K562 (cell line): ENCODE results near the gene S100A2. TPM values are rescaled to one million over a fixed set of nuclear protein-coding genes. Genes with fewer than 3 reads are reported as not detected.

ENCODE experiments used
- ATAC-seq: fragments of 200-7000 bp; cut with Tn5 transposase; 3 replicates; pipeline ENCODE4 v1.9.1; 2020; ENCODE audit warnings: moderate library complexity
- BruUV-seq: library from RNA; stranded (reverse); fragments of 400-500 nt; replicated peaks from 2 replicates; lab custom pipeline; 2021; lab: Mats Ljungman, UMichigan
- CTCF ChIA-PET: fragments of 300-600 bp; formaldehyde crosslinking; extraction: SDS; loops from one replicate; lab custom pipeline; 2021; ENCODE audit warnings: low intra/inter-chr PET ratio; lab: Yijun Ruan, JAX
- POLR2A ChIA-PET: fragments of 300-600, 350-650 bp; sonication (Branson Sonifier 250); formaldehyde crosslinking; extraction: SDS; loops from one replicate; lab custom pipeline; 2021; ENCODE audit warnings: antibody characterized with exemption, inconsistent platforms; lab: Yijun Ruan, JAX
- DNase-seq, 4 experiments: peaks; one replicate each; pipeline versions ENCODE4 v3.0.0 to v3.0.0-alpha.2; 2011 to 2018; ENCODE audit warnings: low spot score in 3 of 4, mixed read lengths in 3 of 4; ENCODE audit errors: extremely low read depth in 1 of 4
- FAIRE-seq: peaks from 2 replicates; lab custom pipeline; 2011; peaks lifted over from hg19 to GRCh38; lab: Jason Lieb, UNC
- H2AFZ ChIP-seq: 2 replicates; pipeline ENCODE4 v1.6.0; 2011; ENCODE audit warnings: low read depth, low read length, control low read depth, inconsistent platforms
- H3K27ac ChIP-seq: fragments of 200-600 bp; 3 replicates; pipeline ENCODE4 v1.8.0; 2011; ENCODE audit warnings: low read depth, mild to moderate bottlenecking, control low read depth, inconsistent platforms, low read length, moderate library complexity, mixed read lengths; ENCODE audit errors: extremely low read depth
- H3K27me3 ChIP-seq, 2 experiments: fragments of 300-600 bp in 1 of 2; 2 replicates in 1 of 2; 3 replicates in 1 of 2; pipeline versions ENCODE4 v1.6.0 to v1.8.0; 2011; ENCODE audit warnings: inconsistent platforms in 2 of 2, low read length in 2 of 2, mild to moderate bottlenecking in 1 of 2, mixed read lengths in 1 of 2, moderate library complexity in 1 of 2; ENCODE audit not compliant: control insufficient read depth in 2 of 2, insufficient read depth in 2 of 2
- H3K36me3 ChIP-seq: fragments of 300-600 bp; 3 replicates; pipeline ENCODE4 v1.8.0; 2011; ENCODE audit warnings: mild to moderate bottlenecking, low read length, inconsistent platforms; ENCODE audit not compliant: control insufficient read depth, insufficient read depth
- H3K4me1 ChIP-seq, 2 experiments: fragments of 200-600 bp in 1 of 2; replicated peaks in 1 of 2; 2 replicates in 1 of 2; 3 replicates in 1 of 2; pipeline versions ENCODE4 v1.5.1 to v1.8.0; 2011; ENCODE audit warnings: inconsistent platforms in 2 of 2, low read length in 2 of 2, mild to moderate bottlenecking in 1 of 2, mixed read lengths in 1 of 2, moderate library complexity in 1 of 2; ENCODE audit not compliant: control insufficient read depth in 2 of 2, insufficient read depth in 2 of 2
- H3K4me2 ChIP-seq: 2 replicates; pipeline ENCODE4 v1.6.1; 2011; ENCODE audit warnings: low read length, control low read depth, inconsistent platforms, mixed read lengths; ENCODE audit not compliant: insufficient read depth
- H3K4me3 ChIP-seq: fragments of 200-600 bp; sonication (generic), shearing (Covaris generic); 2 replicates; pipeline ENCODE4 v1.5.1; 2016; ENCODE audit warnings: control low read depth, inconsistent platforms
- H3K79me2 ChIP-seq: fragments of 200-600 bp; 3 replicates; pipeline ENCODE4 v1.8.0; 2011; ENCODE audit warnings: low read length, inconsistent platforms; ENCODE audit not compliant: control insufficient read depth, insufficient read depth
- H3K9ac ChIP-seq, 2 experiments: 2 replicates each; pipeline versions ENCODE4 v1.6.0 to v1.6.1; 2011; ENCODE audit warnings: low read depth in 2 of 2, low read length in 2 of 2, control low read depth in 1 of 2, inconsistent platforms in 1 of 2, mild to moderate bottlenecking in 1 of 2, mixed read lengths in 1 of 2; ENCODE audit not compliant: insufficient read depth in 1 of 2
- H3K9me1 ChIP-seq: one replicate; pipeline ENCODE4 v1.6.0; 2011; ENCODE audit warnings: inconsistent platforms, mild to moderate bottlenecking, low read length, moderate library complexity; ENCODE audit not compliant: control insufficient read depth, insufficient read depth
- H3K9me3 ChIP-seq: replicated peaks from 2 replicates; pipeline ENCODE4 v1.5.1; 2011; ENCODE audit warnings: low read depth, low read length, inconsistent platforms; ENCODE audit not compliant: control insufficient read depth, insufficient read depth
- H4K20me1 ChIP-seq: replicated peaks from 2 replicates; pipeline ENCODE4 v1.6.1; 2011; ENCODE audit warnings: low read length, inconsistent platforms, mixed read lengths; ENCODE audit not compliant: control insufficient read depth, insufficient read depth
- ATF1 ChIP-seq, 2 experiments: fragments of 450-650 bp in 1 of 2; IDR thresholded peaks; 2 replicates each; pipeline ENCODE4 v1.6.1; 2016; ENCODE audit warnings: missing compliant biosample characterization in 1 of 2, missing genetic modification characterization in 1 of 2
- CC2D1A ChIP-seq: fragments of 450-650 bp; IDR thresholded peaks from 2 replicates; pipeline ENCODE4 v1.6.1; 2017; ENCODE audit warnings: mild to moderate bottlenecking
- CHD1 ChIP-seq: fragments of 200-600 bp; sonication (generic); IDR thresholded peaks from one replicate; pipeline ENCODE4 v1.6.1; 2012; ENCODE audit warnings: mild to moderate bottlenecking, moderate library complexity, low read length, inconsistent platforms
- DLX4 ChIP-seq: fragments of 250-450 bp; sonication (Bioruptor Pico); IDR thresholded peaks from 2 replicates; pipeline ENCODE4 v1.6.1; 2021; ENCODE audit warnings: mild to moderate bottlenecking
- LCOR ChIP-seq: sonication (generic); formaldehyde crosslinking; IDR thresholded peaks from 2 replicates; pipeline ENCODE4 v1.8.0; 2022; ENCODE audit warnings: mild to moderate bottlenecking, missing genetic modification reagents
- MAFK ChIP-seq: IDR thresholded peaks from 2 replicates; pipeline ENCODE4 v1.6.1; 2011; ENCODE audit warnings: low read length, improper control_type of control experiment
- NFATC3 ChIP-seq: fragments of 450-650 bp; IDR thresholded peaks from 2 replicates; pipeline ENCODE4 v1.6.1; 2017; ENCODE audit warnings: mild to moderate bottlenecking
- NR4A1 ChIP-seq, 2 experiments: fragments of 250-450 bp in 1 of 2; fragments of 450-650 bp in 1 of 2; sonication (Bioruptor Pico) in 1 of 2; IDR thresholded peaks; 2 replicates each; pipeline versions ENCODE4 v1.4.0 to v1.6.1; 2016 to 2020; ENCODE audit warnings: mild to moderate bottlenecking in 2 of 2, missing compliant biosample characterization in 1 of 2, missing genetic modification characterization in 1 of 2, moderate library complexity in 1 of 2
- STAG1 ChIP-seq: sonication (generic); formaldehyde crosslinking; IDR thresholded peaks from 2 replicates; pipeline ENCODE4 v1.5.0; 2020; ENCODE audit warnings: missing genetic modification reagents, borderline replicate concordance
- ZBTB43 ChIP-seq: sonication (generic); formaldehyde crosslinking; IDR thresholded peaks from 2 replicates; pipeline ENCODE4 v1.8.0; 2023; ENCODE audit warnings: mild to moderate bottlenecking, missing genetic modification reagents
- ZFP36 ChIP-seq: fragments of 150-350 bp; IDR thresholded peaks from 2 replicates; pipeline ENCODE4 v1.6.1; 2018; ENCODE audit warnings: low read length, low read depth; ENCODE audit not compliant: partially characterized antibody
- ZNF655 ChIP-seq: fragments of 250-450 bp; sonication (Bioruptor Pico); IDR thresholded peaks from 2 replicates; pipeline ENCODE4 v1.5.0; 2021
- ZNF75A ChIP-seq: fragments of 450-650 bp; formaldehyde crosslinking; IDR thresholded peaks from 2 replicates; pipeline ENCODE4 v1.4.0; 2020; ENCODE audit warnings: mild to moderate bottlenecking
- ZNF785 ChIP-seq: fragments of 250-450 bp; sonication (Bioruptor Pico); IDR thresholded peaks from 2 replicates; pipeline ENCODE4 v1.4.0; 2020; ENCODE audit warnings: mild to moderate bottlenecking
- ZSCAN32 ChIP-seq: fragments of 450-650 bp; formaldehyde crosslinking; IDR thresholded peaks from 2 replicates; pipeline ENCODE4 v1.4.0; 2020; ENCODE audit warnings: mild to moderate bottlenecking, moderate library complexity
- WGBS: fragments of 100-300 bp; shearing (Covaris generic); methylation state at CpG from one replicate; pipeline ENCODE4 v1.1.6; 2016; ENCODE audit warnings: low coverage, mixed read lengths; ENCODE audit not compliant: insufficient coverage; ENCODE audit errors: missing lambda C conversion rate; 5-methylcytosine and 5-hydroxymethylcytosine counted together
- in situ Hi-C: fragments of 300-500 bp; cut with MboI; formaldehyde crosslinking; loops from 4 replicates; pipeline ENCODE4 v1.15.0; 2018; ENCODE audit warnings: inconsistent platforms, mixed read lengths
- intact Hi-C: fragments of 100-400 bp; cut with micrococcal nuclease; formaldehyde crosslinking; loops from 2 replicates; pipeline ENCODE4 v1.14.2; 2022
- polyA plus RNA-seq, 8 experiments: library from polyadenylated mRNA; depleted of rRNA in 4 of 8; stranded (reverse) in 5 of 8; unstranded in 3 of 8; fragments of >200 nt; fragmentation: Nextera tagmentation in 2 of 8; fragmentation: Illumina TruSeq in 1 of 8; extraction: Ambion mirVana in 2 of 8; extraction: Trizol in 1 of 8; gene quantifications; 2 replicates each; pipeline versions ENCODE4 v1.2.1 to v1.2.3, GENCODE V29; 2011 to 2014; ENCODE audit warnings: inconsistent platforms in 1 of 8, missing spikeins in 1 of 8
- total RNA-seq, 7 experiments: library from RNA; depleted of rRNA in 6 of 7; stranded (reverse); fragments of >200 nt in 6 of 7; fragmentation: Illumina TruSeq in 2 of 7; extraction: Trizol in 2 of 7; gene quantifications; 2 replicates each; pipeline versions ENCODE4 v1.2.1 to v1.2.3, GENCODE V29; 2011 to 2021; ENCODE audit warnings: low replicate concordance in 1 of 7
- TF ChIP-seq, protein P1 (sequence below): fragments of 250-450 bp; sonication (Bioruptor Pico); IDR thresholded peaks from 2 replicates; pipeline ENCODE4 v1.5.0; 2020; ENCODE audit warnings: mild to moderate bottlenecking, borderline replicate concordance

S100A2 gene
- total and polyA plus RNA-seq, 9 of the 15 experiments (the other 6 are each of a cell fraction or from before 2014, with no cell fraction given): 0.28 to 0.65 (median 0.44) TPM; not detected in 4

DNA sequence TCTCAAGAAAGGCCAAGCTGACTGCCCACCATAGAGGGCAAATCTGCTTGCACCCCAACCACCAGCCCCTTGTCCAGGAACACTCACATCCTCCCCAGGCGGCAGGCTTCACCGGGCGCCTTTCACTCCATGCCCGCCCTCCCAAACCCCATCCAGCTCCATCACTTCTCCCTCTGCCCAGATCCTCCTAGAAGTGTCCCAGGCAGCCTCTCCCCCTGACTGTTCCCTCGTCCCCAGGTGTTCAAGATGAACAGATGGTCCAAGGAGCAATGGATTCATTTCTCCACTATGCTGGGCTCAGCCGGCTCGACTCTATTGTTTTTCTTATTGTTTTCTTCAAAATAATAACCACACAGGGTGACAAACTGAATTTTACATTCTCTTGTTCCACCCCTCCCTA lies 52.0 kb downstream of the S100A2 start:
- WGBS: 62% methylated on average over 7 of the region's 7 CpGs
- H3K9ac ChIP-seq: no peak overlapping the region
- H3K27ac ChIP-seq: no peak overlapping the region
- no peak overlapping the region for H3K4me3 ChIP-seq
- no peak overlapping the region for H3K4me2 ChIP-seq
- intact Hi-C loops (loop anchor here (5.0 to 10.0 kb wide), 3 partner anchors 159 to 474 kb away; partner anchors contain the start of genes ILF2, RAB13 and SLC27A3), in situ Hi-C loops (loop anchor here (10.0 kb wide), 1 partner anchor 51 kb away; the partner anchor contains the start of gene S100A2)
- BruUV-seq: no TSS peak
- POLR2A ChIA-PET: no interaction called here
- no peaks in the 10 kb centered on the region for H3K36me3 ChIP-seq
- no peak overlapping the region for H2AFZ ChIP-seq
- no peaks in the 10 kb centered on the region for H3K27me3 ChIP-seq
- FAIRE-seq: no peak
- H4K20me1 ChIP-seq: no peaks in the 10 kb centered on the region
- H3K79me2 ChIP-seq: no peaks in the 10 kb centered on the region
- ATAC-seq: no peak
- H3K9me1 ChIP-seq: no peaks in the 10 kb centered on the region
- H3K9me3 ChIP-seq: no peaks in the 10 kb centered on the region
- CTCF ChIA-PET: interaction anchor here (0.6 kb wide), 1 partner anchor 60 kb away, joined by 3 read pairs; no protein-coding TSS in a partner anchor
- peaks cover 9 to 19% of the 10 kb centered on the region in 2 experiments; a peak in 3 of 5 replicates for H3K4me1 ChIP-seq
- no peak for DNase-seq
- TF ChIP-seq ZSCAN32 (CRISPR knock-in tag) (no peak), CC2D1A (no peak), MAFK (no peak), DLX4 (no peak), ZNF655 (CRISPR knock-in tag) (no peak), NFATC3 (no peak), ZNF75A (CRISPR knock-in tag) (no peak), ZFP36 (no peak), CHD1 (no peak), NR4A1 (CRISPR knock-in tag; IDR thresholded peaks at IDR 0.05) (no peak), NR4A1 (tag; IDR thresholded peaks at IDR 0.05) (no peak), STAG1 (CRISPR knock-in tag) (no peak), ZNF785 (CRISPR knock-in tag) (no peak), ZBTB43 (CRISPR knock-in tag) (no peak), ATF1 (CRISPR knock-in tag; IDR thresholded peaks at IDR 0.05) (no peak), ATF1 (tag; IDR thresholded peaks at IDR 0.05) (no peak), LCOR (CRISPR knock-in tag) (no peak)
- TF ChIP-seq, protein P1, sequence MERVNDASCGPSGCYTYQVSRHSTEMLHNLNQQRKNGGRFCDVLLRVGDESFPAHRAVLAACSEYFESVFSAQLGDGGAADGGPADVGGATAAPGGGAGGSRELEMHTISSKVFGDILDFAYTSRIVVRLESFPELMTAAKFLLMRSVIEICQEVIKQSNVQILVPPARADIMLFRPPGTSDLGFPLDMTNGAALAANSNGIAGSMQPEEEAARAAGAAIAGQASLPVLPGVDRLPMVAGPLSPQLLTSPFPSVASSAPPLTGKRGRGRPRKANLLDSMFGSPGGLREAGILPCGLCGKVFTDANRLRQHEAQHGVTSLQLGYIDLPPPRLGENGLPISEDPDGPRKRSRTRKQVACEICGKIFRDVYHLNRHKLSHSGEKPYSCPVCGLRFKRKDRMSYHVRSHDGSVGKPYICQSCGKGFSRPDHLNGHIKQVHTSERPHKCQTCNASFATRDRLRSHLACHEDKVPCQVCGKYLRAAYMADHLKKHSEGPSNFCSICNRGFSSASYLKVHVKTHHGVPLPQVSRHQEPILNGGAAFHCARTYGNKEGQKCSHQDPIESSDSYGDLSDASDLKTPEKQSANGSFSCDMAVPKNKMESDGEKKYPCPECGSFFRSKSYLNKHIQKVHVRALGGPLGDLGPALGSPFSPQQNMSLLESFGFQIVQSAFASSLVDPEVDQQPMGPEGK (CRISPR knock-in tag): no peak
